Neural cell (in vitro differentiated cells): Measurements from ENCODE around the gene DNMT3A.

Experiments used
- EP300 ChIP-seq: fragments of 450-650 bp; conservative IDR thresholded peaks from 2 replicates; pipeline ENCODE4 v1.6.1; 2014; ENCODE audit warnings: antibody characterized with exemption, mild to moderate bottlenecking, moderate library complexity; ENCODE audit not compliant: poor library complexity, severe bottlenecking
- EZH2 ChIP-seq: fragments of 200-600, 300-800 bp; shearing (Covaris generic), sonication (generic); IDR thresholded peaks from 2 replicates; pipeline ENCODE4 v1.6.1; 2014; ENCODE audit warnings: antibody characterized with exemption, low read length, borderline replicate concordance, mild to moderate bottlenecking; ENCODE audit not compliant: insufficient read depth, poor library complexity, severe bottlenecking
- MXI1 ChIP-seq: fragments of 450-650 bp; conservative IDR thresholded peaks from 2 replicates; pipeline ENCODE4 v1.6.1; 2014; ENCODE audit warnings: antibody characterized with exemption, mild to moderate bottlenecking; ENCODE audit not compliant: poor library complexity, severe bottlenecking
- POLR2AphosphoS5 ChIP-seq: IDR thresholded peaks from 2 replicates; pipeline ENCODE4 v1.6.1; 2012
- RAD21 ChIP-seq: fragments of 450-650 bp; conservative IDR thresholded peaks from 2 replicates; pipeline ENCODE4 v1.6.1; 2014; ENCODE audit warnings: antibody characterized with exemption, mild to moderate bottlenecking, moderate library complexity
- SMC3 ChIP-seq: fragments of 450-650 bp; conservative IDR thresholded peaks from 2 replicates; pipeline ENCODE4 v1.6.1; 2014; ENCODE audit warnings: antibody characterized with exemption, mild to moderate bottlenecking, moderate library complexity; ENCODE audit not compliant: poor library complexity
- TAF1 ChIP-seq: IDR thresholded peaks from 2 replicates; pipeline ENCODE4 v1.6.1; 2012; ENCODE audit warnings: low read depth
- TF ChIP-seq, protein P1 (sequence below): fragments of 450-650 bp; IDR thresholded peaks from 2 replicates; pipeline ENCODE4 v1.5.1; 2014; ENCODE audit warnings: antibody characterized with exemption, mild to moderate bottlenecking, moderate library complexity; ENCODE audit not compliant: poor library complexity, severe bottlenecking
- TF ChIP-seq, protein P2 (sequence below): IDR thresholded peaks from 2 replicates; pipeline ENCODE4 v1.6.1; 2012; ENCODE audit warnings: borderline replicate concordance

DNA sequence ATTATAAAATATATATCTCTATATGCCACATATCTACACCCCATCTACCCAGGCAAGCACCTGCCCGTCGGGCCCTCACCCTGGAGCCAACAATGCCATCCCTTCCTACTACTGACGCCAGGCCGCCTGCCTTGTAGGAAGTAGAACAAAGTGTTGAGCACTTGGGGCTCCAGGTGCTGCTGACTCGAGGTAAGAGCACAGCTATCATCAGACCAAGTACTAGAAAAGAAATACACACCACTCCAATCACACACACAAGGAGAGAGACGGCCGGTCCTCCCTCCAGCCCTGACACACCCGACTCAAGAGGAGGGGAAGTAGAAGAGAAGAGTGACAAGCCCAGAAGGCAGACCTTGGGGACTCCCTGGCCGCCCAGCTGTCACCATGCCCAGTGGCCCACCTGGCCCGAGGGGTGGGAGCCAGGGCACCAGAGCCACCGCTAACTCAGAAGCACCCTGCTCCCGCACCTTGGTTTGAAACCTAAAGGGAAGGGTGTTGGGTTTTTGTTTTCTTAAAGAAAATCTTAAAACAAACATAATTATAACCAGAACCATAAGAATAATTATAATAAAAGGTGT, 109.4 kb downstream of the DNMT3A start:
- TF ChIP-seq, protein P1, sequence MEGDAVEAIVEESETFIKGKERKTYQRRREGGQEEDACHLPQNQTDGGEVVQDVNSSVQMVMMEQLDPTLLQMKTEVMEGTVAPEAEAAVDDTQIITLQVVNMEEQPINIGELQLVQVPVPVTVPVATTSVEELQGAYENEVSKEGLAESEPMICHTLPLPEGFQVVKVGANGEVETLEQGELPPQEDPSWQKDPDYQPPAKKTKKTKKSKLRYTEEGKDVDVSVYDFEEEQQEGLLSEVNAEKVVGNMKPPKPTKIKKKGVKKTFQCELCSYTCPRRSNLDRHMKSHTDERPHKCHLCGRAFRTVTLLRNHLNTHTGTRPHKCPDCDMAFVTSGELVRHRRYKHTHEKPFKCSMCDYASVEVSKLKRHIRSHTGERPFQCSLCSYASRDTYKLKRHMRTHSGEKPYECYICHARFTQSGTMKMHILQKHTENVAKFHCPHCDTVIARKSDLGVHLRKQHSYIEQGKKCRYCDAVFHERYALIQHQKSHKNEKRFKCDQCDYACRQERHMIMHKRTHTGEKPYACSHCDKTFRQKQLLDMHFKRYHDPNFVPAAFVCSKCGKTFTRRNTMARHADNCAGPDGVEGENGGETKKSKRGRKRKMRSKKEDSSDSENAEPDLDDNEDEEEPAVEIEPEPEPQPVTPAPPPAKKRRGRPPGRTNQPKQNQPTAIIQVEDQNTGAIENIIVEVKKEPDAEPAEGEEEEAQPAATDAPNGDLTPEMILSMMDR, result no peak
- TF ChIP-seq SMC3 (no peak), EP300 (no peak), POLR2AphosphoS5 (no peak), EZH2 (no peak), RAD21 (no peak), MXI1 (no peak), TAF1 (no peak)
- TF ChIP-seq, protein P2, sequence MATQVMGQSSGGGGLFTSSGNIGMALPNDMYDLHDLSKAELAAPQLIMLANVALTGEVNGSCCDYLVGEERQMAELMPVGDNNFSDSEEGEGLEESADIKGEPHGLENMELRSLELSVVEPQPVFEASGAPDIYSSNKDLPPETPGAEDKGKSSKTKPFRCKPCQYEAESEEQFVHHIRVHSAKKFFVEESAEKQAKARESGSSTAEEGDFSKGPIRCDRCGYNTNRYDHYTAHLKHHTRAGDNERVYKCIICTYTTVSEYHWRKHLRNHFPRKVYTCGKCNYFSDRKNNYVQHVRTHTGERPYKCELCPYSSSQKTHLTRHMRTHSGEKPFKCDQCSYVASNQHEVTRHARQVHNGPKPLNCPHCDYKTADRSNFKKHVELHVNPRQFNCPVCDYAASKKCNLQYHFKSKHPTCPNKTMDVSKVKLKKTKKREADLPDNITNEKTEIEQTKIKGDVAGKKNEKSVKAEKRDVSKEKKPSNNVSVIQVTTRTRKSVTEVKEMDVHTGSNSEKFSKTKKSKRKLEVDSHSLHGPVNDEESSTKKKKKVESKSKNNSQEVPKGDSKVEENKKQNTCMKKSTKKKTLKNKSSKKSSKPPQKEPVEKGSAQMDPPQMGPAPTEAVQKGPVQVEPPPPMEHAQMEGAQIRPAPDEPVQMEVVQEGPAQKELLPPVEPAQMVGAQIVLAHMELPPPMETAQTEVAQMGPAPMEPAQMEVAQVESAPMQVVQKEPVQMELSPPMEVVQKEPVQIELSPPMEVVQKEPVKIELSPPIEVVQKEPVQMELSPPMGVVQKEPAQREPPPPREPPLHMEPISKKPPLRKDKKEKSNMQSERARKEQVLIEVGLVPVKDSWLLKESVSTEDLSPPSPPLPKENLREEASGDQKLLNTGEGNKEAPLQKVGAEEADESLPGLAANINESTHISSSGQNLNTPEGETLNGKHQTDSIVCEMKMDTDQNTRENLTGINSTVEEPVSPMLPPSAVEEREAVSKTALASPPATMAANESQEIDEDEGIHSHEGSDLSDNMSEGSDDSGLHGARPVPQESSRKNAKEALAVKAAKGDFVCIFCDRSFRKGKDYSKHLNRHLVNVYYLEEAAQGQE, result no peak
